NCI-H128 (cell line): ENCODE data around the gene ZPR1.
"Not testable (repeated sequence)": the region's sequence is repeated elsewhere in the genome, so short reads cannot be mapped to it uniquely, and the experiment has no call there.

ENCODE experiments used
- DNase-seq: peaks from one replicate; lab custom pipeline; 2025; ENCODE audit not compliant: unreplicated experiment; lab: John Stamatoyannopoulos, UW

Gene ZPR1

DNA sequence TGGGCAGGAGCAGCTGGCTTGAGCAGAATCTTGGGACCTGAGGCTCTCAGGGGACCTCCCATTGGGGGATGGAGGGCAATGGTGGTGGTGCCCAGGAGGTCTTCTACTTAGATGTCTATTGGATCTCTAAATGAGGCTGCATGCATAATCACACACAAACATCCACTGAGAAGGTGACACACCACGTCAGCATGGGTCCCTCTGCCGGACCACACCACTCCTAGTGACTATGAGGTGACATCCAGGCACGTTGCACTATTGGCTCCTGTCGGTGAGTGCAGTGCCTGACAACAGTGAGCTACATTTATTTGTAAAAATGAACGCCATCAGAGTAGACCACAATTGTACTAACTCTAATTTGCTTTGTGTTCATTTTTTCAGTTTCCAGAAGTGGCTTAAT lies 37.6 kb upstream of the ZPR1 start:
- no peak for DNase-seq

DNA sequence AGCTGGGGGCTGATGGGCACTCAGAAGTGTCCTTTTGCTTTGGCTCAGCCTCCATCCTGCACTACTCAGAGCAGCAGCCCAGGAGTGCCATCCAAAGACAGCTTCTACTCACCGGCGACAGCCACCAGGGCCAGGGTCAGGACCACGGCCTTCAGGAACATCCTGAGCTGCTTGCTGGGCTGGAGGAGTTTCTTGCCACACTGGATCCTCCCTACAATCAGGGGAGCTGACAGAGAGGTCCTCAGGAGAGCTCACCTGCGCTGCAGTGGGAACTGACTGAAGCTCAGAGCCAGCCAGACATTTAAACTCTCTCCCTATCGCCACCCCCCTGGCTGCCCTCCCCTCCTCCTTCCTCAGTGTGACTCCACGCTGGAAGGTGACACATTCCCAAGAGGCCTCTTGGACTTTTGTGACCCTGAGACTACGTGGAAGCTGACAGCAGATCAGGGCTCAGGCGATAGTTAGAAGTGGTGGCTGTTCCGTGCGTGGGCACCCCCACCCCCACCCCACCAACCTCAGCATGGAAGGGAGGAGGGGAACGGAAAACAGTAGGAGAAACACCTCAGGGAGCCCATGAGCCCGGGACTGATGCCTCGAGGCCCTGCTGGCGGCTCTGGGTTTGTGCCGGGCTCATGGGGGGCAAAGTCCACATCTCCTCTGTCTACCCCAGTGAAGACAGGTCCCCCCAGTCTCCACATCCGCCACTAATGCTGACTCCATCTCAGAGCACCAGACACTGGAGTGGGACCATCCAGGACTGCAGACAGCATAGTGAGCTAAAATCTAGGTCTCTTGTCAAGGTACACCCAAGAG lies 35.4 kb upstream of the ZPR1 start, which contains the start of gene APOA4:
Gene APOA4, minus strand, starts transcription at position 274 of the 813 bp plus-strand sequence. Its CDS starts 113 bp downstream, at position 161.
- no peak for DNase-seq

DNA sequence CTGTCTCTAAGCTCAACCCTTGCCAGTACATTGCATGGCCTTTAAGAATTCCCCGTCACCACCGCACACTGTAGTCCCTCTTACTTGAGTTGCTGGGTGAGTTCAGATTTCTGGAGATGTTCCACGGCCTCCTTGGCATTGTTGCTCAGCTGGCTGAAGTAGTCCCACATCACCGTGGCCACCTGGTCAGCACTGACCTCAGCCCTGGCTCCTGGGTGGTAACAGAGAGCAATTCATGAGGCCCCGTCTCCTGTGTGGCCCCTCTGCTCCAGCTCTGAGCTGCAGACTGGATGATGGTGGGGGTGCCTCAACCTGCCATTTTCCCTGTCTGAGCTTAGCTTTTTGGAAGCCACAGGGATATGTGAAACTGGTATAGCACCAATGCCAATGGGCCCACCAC lies 34.8 kb upstream of the ZPR1 start:
- DNase-seq: no peak

DNA sequence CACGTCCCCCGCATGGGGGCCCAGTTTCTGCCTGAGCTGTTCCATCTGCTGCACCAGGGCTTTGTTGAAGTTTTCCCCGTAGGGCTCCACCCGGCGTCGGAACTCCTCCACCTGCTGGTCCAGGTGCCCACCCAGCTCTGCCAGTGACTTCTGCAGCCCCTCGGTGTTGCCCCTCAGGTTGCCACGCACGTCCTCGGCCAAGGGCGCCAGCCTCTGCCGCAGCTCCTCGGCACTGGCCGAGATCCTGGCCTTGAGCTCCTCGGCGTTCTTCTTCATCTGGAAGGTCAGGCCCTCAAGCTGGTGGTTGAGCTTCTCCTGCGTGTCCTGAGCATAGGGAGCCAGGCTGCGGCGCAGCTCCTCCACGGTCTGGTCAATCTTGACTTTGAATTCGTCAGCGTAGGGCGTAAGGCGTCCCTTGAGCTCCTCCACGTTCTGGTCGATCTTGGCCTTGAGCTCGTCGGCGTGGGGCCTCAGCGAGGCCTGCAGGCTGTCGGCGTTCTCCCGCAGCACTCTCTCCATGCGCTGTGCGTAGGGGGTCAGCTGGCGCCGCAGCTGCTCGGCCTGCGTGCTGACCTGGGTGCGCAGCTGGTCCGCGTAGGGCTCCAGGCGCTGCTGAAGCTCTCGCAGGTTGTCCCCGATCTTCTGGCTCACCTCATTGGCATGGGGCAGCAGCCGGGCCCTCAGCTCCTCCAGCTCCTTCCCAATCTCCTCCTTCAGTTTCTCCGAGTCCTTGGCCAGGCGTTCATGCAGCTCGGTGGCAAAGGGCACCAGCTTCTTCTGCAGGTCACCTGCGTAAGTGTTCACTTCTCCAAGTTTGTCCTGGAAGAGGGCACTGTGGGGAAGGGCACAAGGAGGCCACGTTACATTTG lies 33.5 kb upstream of the ZPR1 start:
- no peak for DNase-seq

DNA sequence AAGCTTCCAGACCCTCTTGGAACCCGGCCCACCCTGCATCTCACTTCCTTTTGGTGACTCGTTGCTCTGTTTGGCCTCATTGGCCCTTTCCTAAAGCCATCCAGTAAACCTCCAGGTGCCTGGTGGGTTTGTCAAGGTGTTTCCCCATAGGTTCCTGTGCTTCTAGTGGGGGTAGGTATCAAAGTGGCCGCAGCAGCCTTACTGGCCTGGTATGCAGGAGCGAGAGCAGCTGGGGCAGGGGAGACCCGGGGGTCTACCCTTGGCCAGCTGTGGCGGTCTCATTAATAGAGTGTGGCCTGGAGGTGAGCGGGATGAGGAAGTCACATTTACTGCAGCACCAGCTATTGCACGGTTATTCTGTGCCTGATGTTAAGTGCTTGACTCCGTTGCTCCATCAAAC lies 31.2 kb upstream of the ZPR1 start:
- no peak for DNase-seq

DNA sequence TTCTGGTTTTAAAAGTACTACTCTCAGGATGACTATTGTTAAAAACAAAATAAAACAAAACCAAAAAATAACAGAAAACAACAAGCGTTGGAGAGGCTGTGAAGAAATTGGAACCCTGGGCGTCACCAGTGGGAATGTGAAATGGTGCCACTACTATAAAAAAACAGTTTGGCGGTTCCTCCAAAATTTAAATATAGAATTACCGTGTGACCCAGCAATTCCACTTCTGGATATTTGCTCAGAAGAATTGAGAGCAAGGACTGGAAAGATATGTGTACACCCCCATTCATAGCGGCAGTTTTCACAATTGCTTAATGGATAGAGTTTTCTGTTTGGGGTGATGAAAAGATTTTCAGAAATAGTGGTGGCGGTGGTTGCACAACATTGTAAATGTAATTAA lies 26.7 kb upstream of the ZPR1 start:
- DNase-seq: no peak

DNA sequence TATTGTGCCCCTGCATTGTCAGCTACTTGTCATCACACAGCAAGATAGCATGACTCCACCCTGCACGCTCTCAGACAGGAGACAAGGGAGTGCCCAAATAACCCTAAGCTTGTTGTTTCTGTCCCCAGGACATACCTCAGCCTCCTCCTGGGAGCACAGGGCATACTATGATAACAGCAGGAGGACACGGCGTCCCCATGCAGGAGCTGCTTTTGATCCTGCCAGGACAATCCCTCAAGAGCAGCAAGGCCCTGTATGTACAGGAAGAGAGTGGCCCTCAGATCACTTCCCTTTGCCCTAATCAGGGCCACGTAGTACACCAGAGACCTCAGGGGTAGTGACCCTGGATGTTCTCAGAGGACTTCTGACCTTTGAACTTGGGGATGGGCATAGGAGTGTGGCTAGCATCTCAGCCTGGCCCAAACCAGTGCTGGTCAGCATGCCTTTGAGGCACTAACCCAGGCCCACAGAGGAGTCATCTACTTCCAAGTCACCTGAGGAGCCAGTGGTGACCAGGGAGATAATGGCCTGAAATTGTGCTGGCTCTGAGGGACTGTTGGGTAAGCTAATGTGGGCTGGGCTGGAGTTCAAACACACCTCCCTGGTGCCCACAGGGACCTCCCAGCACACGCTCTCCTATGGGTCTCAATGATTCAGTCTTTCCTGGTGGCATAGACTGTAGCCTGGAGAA lies 26.1 kb upstream of the ZPR1 start:
- no peak for DNase-seq

DNA sequence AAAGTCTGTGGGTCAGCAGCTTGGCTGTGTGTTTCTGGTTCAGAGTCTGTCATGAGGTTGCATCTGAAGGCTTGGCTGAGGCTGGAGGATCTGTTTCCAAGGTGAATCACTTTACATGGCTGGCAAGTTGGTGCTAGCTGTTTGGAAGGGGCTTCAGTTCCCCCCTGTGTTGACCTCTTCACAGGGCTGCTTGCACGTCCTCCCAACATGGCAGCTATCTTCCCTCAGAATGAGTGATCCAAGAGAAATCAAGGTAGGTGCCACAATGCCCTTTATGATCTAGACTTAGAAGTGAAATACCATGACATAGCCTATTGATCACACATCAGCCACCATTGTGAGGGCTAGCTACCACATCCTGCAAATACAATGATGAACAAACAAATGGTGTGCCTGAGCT lies 25.3 kb upstream of the ZPR1 start:
- DNase-seq: no peak

DNA sequence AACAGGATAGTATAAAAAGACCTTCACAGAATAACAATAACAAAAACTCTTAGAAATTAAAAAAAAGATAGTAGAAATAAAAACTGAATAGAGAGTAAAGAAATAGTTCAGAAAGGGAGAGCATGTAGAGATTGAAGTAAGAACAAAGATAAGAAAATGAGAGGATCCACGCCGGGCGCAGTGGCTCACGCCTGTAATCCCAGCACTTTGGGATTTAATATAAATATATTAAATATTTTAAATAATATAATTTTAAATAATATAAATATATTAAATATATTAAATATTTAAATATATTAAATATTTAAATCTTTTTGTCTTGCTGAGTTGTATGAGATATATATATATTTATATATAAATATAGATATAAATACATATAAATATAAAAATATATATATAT lies 24.3 kb upstream of the ZPR1 start:
- no peak for DNase-seq

DNA sequence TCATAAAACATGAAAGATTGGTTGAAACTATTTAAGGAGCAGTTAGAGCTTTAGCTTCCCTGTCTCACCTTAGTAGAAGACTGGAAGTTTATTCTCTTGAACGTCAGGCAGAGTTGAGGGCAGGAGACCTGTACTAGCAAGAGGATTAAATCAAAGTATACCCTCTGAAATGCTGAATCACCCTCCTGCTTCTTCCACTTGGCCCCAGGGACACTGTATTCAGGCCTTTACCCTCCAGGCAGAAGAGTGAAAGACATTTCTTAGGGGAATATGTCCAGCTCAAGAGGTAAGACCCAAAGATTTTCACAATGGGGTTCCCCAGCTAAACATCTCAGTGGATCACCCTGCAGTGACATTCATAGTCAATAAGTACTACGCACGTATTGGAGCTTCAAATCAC lies 23.4 kb upstream of the ZPR1 start:
- DNase-seq: no peak

DNA sequence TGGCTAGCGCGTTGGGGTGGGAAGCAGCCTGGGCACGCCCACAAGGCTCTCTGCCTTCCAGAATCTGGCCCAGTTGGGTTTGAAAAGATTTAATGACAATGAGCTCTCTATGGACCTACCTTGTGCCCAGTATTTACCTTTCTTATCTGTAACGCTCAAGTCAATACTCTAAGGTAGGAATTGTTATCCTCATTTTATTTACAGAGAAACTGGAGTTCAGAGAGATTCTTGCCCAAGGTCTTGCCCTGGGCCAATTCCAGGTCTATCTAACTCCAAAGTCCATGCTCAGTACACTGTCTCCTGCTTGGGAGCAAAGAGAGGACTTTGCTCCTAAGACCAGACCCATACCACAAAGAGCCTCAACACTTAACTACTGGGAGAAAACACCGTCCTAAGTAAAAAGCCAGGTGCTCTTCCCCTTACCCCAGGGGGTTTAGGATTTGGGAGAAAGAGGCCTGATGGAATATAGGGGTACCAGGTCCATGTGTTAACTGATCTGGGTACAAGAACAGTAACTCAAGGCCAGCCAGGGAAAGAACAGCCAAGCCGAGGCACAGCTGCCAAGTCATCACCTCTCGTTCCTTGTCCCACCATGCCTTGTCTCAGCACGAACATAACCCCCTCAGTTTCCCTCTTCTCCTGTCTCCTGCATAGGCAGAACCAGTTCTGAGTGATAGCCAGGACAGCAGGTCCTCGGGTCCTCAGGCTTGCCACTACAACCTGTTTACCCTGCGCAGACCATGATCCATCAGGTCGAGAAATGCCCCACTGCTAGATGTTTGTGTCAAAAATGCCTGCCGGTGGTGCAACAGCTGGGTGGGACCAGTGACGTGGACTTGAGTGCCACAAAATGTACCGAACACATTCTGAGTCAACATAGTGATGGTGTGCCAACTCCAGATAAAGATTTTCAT lies 20.7 kb upstream of the ZPR1 start:
- DNase-seq: no peak

DNA sequence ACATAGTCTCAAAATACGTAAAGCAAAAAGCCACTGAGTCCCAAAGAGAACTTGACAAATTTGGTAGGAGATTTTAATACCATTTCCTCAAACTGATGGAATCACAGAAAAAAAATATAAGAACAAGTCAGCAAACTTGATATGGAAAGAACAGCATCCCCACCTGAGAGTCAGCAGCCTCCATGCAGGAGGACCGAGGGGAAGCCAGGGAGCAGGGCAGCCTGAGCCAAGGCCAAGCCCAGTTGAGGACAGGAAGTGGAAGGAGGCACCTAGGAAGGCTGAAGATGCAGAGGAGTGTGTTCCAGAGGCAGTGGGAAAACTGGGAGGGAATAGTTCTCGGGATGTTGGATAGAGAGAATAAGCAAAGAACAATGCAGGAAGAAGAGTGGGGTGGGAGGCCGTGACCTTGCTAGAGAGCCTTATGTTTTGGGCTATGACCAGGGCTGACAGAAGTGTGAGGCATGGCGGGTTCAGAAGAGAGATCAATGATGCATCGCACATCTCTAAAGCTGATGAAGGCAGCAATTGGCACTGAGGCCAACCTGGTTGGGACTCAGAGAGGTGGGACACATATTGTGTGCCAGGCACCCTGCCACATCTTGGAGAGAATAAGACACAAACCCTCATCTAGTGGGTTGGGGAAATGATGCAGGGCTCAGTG lies 19.9 kb upstream of the ZPR1 start:
- no peak for DNase-seq

DNA sequence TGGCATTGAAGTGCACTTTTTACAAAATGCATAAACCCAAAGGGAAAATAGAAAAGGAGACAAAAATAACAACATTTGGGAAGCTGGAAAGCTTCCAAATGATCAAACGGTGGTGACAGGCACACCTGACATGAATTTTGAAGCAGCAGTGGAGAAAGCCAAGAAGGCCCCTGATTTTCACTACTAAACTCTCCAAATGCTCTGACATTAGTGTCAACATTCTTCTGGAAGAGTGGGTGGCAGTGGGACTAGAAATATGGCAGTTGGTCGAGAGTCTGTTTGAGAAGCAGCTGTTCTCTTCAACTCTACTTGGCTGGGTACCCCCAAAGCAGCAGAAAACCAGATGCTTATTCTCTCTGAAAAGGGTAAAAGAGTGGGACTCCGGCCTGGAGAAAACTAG lies 16.2 kb upstream of the ZPR1 start:
- no peak for DNase-seq

DNA sequence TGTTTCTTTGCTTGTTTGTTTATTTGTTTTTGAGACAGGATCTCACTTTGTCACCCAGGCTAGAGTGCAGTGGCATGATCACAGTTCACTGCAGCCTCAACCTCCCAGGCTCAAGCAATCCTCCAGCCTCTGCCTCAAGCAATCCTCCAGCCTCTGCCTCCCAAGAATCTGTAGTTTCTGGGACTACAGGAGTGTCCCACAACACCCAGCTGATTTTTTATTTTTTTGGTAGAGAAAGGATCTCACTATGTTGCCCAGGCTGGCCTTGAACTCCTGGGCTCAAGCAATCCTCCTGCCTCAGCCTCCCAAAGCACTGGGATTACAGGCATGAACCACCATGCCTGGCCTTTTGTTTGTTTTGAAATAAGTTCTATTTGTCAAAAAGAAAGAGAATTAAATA lies 13.8 kb upstream of the ZPR1 start:
- DNase-seq: not testable (repeated sequence)

DNA sequence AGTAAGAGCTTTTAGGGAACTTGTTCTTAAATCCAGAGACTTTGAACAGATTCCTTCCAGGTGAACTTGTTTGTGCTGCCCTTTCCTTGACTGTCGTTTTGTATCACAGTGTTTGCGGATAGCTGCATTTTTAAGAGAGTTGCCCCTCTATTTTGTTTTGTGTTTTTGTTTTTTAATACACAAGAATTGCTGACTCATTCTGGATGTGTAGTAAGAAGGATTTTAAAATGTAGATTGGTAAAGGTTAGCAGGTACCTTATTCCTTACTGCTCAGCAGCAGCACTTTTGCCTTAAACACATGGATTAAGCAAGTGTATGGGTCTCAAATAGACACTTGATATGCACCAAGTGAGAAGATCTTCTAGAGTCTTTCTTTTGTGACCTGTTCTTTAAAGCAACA lies 12.8 kb upstream of the ZPR1 start:
- no peak for DNase-seq

DNA sequence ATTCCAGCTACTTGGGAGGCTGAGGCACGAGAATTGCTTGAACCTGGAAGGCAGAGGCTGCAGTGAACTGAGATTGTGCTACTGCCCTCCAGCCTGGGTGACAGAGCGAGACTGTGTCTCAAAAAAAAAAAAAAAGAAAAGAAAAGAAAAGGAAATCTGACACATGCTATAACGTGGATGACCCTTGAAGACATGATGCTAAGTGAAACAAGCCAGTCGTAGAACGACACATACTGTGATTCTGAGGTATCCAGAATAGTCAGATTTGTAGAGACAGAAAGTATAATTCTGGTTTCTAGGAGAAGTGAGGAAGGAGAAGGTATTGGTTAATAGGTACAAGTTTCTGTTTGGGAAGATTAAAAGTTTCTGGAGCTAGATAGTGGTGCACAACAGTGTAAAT lies 10.5 kb upstream of the ZPR1 start:
- DNase-seq: no peak

DNA sequence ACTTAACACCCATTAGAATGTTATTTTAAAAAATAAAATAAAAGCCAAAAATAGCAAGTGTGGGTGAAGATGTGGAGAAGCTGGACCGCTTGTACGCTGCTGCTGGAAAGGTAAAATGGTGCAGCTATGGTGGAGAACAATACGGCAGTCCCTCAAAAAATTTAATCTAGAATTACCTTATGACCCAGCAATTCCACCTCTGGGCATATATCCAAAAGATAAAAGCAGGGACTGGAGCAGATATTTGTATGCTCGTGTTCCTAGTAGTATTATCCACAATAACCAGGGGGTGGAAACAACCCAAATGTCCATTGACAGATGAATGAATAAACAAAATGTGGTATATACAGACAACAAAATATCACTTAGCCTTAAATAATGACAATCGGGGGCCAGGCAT lies 10.0 kb upstream of the ZPR1 start:
- DNase-seq: no peak

DNA sequence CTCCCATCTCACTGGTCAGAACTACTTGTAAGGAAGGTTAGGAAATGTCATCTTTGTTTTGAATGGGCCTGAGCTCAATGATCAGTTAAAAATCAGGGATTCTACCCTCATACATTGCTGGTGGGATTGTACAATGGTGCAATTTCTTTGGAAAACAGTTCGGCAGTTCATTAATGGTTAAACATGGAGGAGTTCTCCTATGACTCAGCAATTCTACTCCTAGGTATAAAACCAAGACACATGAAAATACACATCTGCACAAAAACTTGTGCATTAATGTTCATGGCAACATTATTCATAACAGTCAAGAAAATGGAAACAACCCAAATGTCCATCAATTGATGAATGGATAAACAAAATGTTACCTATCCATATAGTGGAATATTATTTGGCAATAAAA lies 8.7 kb upstream of the ZPR1 start:
- DNase-seq: no peak

DNA sequence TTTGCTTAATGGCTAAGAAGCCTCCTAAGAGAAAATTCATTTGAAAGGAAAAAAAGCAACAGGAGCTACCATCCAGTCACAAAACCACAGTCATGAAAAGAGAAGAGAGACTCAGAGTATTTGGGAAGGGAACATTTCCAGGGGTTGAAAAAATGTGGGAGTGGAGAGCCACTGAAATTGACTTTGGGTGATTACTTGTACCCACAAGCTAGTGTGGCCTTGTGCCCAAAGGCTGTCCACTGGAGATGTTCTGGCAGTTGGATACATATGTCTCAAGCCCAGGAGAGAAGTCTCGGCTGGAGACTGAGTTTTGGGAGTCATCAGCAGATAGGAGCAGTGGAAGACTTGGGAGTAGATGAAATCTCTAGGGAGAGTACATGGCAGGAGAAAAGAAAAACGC lies 7.0 kb upstream of the ZPR1 start:
- no peak for DNase-seq

DNA sequence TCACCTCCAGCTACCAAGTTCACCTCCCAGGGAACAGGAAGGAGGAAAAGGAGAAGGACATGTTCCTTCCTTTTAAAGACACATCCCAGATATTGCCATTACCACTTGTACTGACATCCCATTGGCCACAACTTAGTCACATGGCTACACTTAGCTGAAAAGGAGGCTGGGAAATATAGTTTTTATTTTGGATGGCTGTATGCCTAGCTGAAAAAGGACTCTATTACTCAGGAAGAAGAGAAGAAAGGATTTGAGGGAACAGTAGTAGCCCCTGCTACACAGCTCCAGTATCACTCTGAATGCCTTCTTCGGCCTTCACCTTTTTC lies 5.9 kb upstream of the ZPR1 start:
- no peak for DNase-seq
